ENCODE measurements around the gene MRPL52. TPM values are rescaled to one million over a fixed set of nuclear protein-coding genes. Genes with fewer than 3 reads are reported as not detected.

MRPL52 gene
- total and polyA plus RNA-seq, 10 of the 15 experiments (the other 5 are each of a cell fraction or from before 2014, with no cell fraction given), result 51.7 to 541 (median 142) TPM

GRCh38 chr14:22791301-22791700 is 38.4 kb upstream of the MRPL52 start:
- ChIA-PET CTCF (interaction anchor here (1.6 to 4.2 kb wide), 9 partner anchors 11 to 62 kb away, joined by 4 to 34 read pairs (median 15); partner anchors contain the start of gene SLC7A7), SMC1A (ENCODE audit: uncharacterized antibody, unreplicated experiment) (interaction anchor here (0.8 to 20.3 kb wide), 10 partner anchors 9 to 202 kb away, joined by 3 to 395 read pairs (median 4); partner anchors contain the start of genes DAD1, OXA1L and SLC7A7), POLR2A (interaction anchor here (0.7 to 11.3 kb wide), 4 partner anchors 17 to 1904 kb away, joined by 3 to 245 read pairs (median 4); partner anchors contain the start of gene SLC7A7), RAD21 (ENCODE audit: unreplicated experiment) (interaction anchor here (0.8 to 9.8 kb wide), 10 partner anchors 10 to 221 kb away, joined by 3 to 219 read pairs (median 4); partner anchors contain the start of genes OXA1L and SLC7A7)
- H3K4me3 ChIP-seq, result no peak overlapping the region
- no peak overlapping the region for H3K4me2 ChIP-seq (ENCODE audit: control insufficient read depth, insufficient read depth)
- H3K9ac ChIP-seq (ENCODE audit: control insufficient read depth, insufficient read depth, low read length), result no peak overlapping the region
- intact Hi-C loops (cut with micrococcal nuclease; ENCODE audit: unreplicated experiment) (loop anchor here (2.0 to 10.0 kb wide), 2 partner anchors 20 to 306 kb away; no protein-coding TSS in a partner anchor), in situ Hi-C loops (cut with MboI) (no loop called here)
- no peak overlapping the region for H2AFZ ChIP-seq (ENCODE audit: control insufficient read depth, low read depth, low read length)
- H3K9me3 ChIP-seq (replicated peaks; ENCODE audit: control insufficient read depth, insufficient read depth, low read length), result no peaks in the 10 kb centered on the region; the same call in 2 of the 3 replicates
- H3K36me3 ChIP-seq (ENCODE audit: control insufficient read depth in 2 of 2, insufficient read depth in 2 of 2, low read length in 1 of 2), result no peaks in the 10 kb centered on the region
- no peaks in the 10 kb centered on the region for H3K27me3 ChIP-seq (replicated peaks in 1 of 2; ENCODE audit: control insufficient read depth in 2 of 2, insufficient read depth in 2 of 2, low read length in 1 of 2)
- peaks cover 46% of the 10 kb centered on the region for H3K4me1 ChIP-seq (ENCODE audit: control insufficient read depth, insufficient read depth, low read length)
- H4K20me1 ChIP-seq (ENCODE audit: control insufficient read depth, insufficient read depth), result no peaks in the 10 kb centered on the region
- no TSS peak for BruUV-seq (replicated peaks)
- peaks cover 18% of the 10 kb centered on the region for H3K79me2 ChIP-seq (ENCODE audit: control insufficient read depth, insufficient read depth, low read length)
- WGBS (ENCODE audit: insufficient coverage, insufficient replicate concordance, low lambda C conversion rate, missing lambda C conversion rate), result 94% methylated on average over 3 of the region's 3 CpGs
- no peak for FAIRE-seq
- ATAC-seq, result peak; percentile 20
- DNase-seq (ENCODE audit: low read depth, low spot score), result no peak
- peak overlapping the region; percentile 71 for H3K27ac ChIP-seq (ENCODE audit: control insufficient read depth, insufficient read depth)
- TF ChIP-seq PML (IDR thresholded peaks at IDR 0.05; ENCODE audit: low read length) (no peak), RAD51 (IDR thresholded peaks at IDR 0.05) (no peak), BCL11A (IDR thresholded peaks at IDR 0.05; ENCODE audit: low read depth, low read length) (no peak), CREM (IDR thresholded peaks at IDR 0.05; ENCODE audit: low read depth) (peak; percentile 76), CREB1 (IDR thresholded peaks at IDR 0.05; ENCODE audit: low read depth) (peak; percentile 76; the same call in 1 of the 2 replicates), USF2 (IDR thresholded peaks at IDR 0.05; ENCODE audit: borderline replicate concordance, low read depth, low read length) (peak; percentile 15; the same call in 1 of the 2 replicates), NFIC (IDR thresholded peaks at IDR 0.05; ENCODE audit: low read depth, low read length) (0 out of 2 replicates have a peak, but pooled peaks have one; percentile 25), RBBP5 (conservative IDR thresholded peaks at IDR 0.05) (no peak), IKZF1 (conservative IDR thresholded peaks at IDR 0.05) (peak; percentile 24; the same call in 1 of the 2 replicates), EED (IDR thresholded peaks at IDR 0.05; ENCODE audit: low read depth) (peak; percentile 34; the same call in 1 of the 2 replicates), PBX3 (IDR thresholded peaks at IDR 0.05; ENCODE audit: insufficient replicate concordance, low read depth, low read length) (peak; percentile 45), ZBED1 (IDR thresholded peaks at IDR 0.05; ENCODE audit: borderline replicate concordance) (no peak), IKZF2 (IDR thresholded peaks at IDR 0.05) (0 out of 4 replicates have a peak, but pooled peaks of 1 of the 2 experiments have one; percentile 18), LARP7 (IDR thresholded peaks at IDR 0.05) (no peak), PKNOX1 (IDR thresholded peaks at IDR 0.05) (peak; percentile 78), EP300 (IDR thresholded peaks at IDR 0.05; ENCODE audit: borderline replicate concordance in 1 of 2, control insufficient read depth in 1 of 2, low read depth in 2 of 2, low read length in 2 of 2) (no peak), ATF7 (IDR thresholded peaks at IDR 0.05; ENCODE audit: low read depth) (peak; percentile 82)
- TF ChIP-seq, protein P1, sequence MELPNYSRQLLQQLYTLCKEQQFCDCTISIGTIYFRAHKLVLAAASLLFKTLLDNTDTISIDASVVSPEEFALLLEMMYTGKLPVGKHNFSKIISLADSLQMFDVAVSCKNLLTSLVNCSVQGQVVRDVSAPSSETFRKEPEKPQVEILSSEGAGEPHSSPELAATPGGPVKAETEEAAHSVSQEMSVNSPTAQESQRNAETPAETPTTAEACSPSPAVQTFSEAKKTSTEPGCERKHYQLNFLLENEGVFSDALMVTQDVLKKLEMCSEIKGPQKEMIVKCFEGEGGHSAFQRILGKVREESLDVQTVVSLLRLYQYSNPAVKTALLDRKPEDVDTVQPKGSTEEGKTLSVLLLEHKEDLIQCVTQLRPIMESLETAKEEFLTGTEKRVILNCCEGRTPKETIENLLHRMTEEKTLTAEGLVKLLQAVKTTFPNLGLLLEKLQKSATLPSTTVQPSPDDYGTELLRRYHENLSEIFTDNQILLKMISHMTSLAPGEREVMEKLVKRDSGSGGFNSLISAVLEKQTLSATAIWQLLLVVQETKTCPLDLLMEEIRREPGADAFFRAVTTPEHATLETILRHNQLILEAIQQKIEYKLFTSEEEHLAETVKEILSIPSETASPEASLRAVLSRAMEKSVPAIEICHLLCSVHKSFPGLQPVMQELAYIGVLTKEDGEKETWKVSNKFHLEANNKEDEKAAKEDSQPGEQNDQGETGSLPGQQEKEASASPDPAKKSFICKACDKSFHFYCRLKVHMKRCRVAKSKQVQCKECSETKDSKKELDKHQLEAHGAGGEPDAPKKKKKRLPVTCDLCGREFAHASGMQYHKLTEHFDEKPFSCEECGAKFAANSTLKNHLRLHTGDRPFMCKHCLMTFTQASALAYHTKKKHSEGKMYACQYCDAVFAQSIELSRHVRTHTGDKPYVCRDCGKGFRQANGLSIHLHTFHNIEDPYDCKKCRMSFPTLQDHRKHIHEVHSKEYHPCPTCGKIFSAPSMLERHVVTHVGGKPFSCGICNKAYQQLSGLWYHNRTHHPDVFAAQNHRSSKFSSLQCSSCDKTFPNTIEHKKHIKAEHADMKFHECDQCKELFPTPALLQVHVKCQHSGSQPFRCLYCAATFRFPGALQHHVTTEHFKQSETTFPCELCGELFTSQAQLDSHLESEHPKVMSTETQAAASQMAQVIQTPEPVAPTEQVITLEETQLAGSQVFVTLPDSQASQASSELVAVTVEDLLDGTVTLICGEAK (IDR thresholded peaks at IDR 0.05; ENCODE audit: borderline replicate concordance), result no peak
